GM19035 (cell line): Measurements from ENCODE around the gene TSPAN8.
"Not testable (repeated sequence)": the region's sequence is repeated elsewhere in the genome, so short reads cannot be mapped to it uniquely, and the experiment has no call there.

Source experiments
- ATAC-seq: cut with Tn5 transposase; IDR thresholded peaks from one replicate; pipeline ENCODE4 v1.9.1; 2021; ENCODE audit not compliant: unreplicated experiment

The TSPAN8 gene

DNA sequence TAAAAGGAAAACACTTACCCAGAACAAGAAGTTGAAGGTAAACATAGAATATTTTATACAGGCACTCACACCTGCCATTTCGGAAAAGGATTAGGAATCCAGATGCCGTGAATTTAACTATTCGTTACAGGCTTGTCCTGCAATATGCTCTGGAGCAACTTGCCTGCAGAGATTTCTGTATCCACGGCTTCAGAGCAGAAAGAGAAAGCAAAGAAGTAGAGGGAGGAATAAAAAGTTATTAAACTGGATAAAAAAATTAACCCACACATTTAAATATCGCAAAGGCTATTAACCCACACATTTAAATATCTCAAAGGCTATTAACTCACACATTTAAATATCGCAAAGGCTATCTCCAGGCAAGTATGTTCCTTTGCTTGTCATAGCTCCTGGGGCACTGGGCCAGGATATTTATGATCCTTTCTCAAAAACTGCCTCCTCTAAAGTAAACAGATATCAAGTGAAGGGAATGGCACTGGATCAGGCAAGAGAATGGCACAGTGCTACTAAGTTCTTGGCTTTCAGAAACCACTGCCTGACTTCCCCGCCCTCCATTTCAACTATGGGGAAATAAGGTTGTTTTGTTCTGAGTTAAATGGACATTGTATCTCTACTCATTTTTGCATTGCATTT lies at the start of gene TSPAN8:
TSPAN8 (minus strand) TSS at position 399 of the 633 bp plus-strand sequence; CDS start at position 78, 321 bp downstream.
- ATAC-seq = no peak

DNA sequence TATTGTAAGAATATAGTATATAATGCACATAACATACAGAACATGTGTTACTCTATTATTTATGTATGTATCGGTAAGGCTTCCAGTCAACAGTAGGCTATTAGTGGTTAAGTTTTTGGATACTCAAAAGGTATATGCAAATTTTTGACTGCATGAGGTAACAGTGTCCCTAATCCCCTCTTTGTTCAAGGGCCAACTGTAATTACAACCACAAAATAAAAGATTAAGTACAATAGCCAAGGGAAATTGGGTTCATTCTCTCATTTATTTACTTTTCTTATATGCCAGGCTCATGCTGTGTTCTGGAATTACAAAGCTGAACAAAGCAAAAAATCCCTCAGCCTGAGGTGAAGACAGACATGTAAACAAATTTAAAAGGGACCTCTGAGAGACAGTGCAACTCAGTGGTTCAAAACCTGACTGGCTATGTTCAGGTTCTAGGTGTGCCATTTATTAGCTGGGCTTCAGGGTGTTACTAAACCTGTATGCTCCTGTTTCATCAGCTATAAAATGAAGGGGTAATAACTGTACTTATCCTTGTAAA lies 43.4 kb upstream of the TSPAN8 start:
- ATAC-seq = no peak

DNA sequence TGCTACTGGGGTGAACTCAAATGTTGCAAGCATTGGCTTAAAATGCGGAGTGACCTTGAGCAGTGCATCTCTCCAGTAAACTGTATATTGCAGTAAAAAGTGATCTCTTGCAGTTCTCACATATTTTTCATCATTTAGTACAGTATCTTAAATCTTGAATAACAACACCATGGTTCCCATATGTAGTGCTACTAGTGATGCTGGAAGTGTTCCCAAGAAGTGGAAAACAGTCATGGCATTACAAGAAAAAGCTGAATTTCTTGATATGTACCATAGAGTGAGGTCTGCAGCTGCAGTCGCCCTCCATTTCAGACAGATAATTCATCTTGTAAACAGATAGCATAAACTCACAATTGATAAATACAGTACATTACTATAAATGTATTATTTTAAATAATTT lies 42.9 kb upstream of the TSPAN8 start:
- no peak for ATAC-seq

DNA sequence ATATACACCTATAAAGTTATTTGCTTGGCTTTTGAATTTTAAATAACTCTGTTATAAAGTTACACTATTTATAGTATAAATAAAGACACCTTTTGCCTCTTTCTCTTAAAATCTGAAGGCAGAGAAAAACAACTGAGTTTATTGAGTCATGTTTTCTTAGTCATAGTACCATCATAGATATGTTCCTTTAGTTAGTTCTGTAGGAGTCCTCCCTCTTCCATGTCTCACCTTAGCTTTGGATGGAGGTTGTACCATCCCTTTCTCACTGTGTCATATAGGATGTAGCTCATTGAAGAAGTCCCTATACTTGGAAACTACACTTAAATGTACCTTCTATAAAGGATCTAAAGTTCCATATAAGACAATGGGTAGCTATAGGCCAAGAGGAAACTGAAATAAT lies 39.7 kb upstream of the TSPAN8 start:
- ATAC-seq = no peak

DNA sequence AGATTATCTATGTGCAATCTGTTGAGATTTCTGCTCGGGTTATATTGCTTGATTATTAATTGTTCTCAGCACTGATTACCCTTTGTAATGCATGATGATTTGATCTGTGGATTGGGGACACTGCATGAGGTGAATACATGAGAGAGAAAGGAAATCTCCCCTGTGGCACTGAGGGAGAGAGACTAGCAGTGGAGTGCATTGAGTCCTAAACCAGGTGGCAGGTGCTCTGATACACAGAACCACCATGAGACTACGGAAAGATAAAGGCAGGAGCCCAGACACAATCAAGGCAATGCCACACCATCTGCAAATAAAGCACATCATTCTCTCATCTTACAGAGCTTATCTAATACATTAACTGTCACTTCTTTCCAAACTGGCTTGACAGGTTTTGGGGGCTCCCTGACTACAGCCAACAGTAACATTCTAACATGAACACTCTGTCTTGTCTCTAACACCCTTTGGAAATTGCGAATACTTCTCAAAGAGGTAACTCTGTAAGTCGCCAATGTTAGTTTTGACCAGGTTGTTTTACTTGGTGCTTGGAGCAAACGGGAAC lies 37.6 kb upstream of the TSPAN8 start:
- no peak for ATAC-seq

DNA sequence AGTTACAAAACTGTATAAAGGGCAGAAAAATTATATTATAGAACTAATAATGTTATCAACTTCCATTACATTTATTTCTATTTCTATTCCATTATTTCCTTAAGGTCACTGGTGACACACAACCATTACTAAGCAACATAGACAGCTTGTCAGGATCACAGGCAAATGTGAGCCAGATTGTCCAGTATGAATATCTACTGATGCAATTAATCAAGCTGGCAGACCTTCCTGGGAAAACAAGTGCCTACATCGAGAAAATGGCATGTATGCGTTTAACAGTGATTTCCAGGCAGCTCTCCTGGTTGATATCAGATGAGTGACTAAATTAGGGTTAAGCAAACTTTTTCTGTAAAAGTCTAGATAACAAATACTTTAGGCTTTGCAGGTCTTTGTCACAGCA lies 36.9 kb upstream of the TSPAN8 start:
- ATAC-seq = no peak

DNA sequence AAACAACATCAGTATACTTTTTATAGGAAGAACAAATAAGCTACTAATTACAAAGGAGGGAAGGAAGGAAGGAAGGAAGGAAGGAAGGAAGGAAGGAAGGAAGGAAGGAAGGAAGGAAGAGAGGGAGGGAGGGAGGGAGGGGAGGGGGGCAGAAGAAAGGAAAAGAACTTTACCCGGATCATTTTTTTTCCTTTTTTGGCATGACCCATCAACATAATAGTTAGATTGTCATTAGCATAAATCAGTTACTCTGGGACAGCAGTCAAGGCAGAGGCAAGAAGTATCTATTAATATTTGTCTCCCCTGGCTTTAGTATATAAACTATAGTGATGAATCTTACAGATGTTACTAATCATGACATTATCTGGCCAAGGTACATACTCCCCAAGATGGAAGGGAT lies 35.2 kb upstream of the TSPAN8 start:
- ATAC-seq = no peak

DNA sequence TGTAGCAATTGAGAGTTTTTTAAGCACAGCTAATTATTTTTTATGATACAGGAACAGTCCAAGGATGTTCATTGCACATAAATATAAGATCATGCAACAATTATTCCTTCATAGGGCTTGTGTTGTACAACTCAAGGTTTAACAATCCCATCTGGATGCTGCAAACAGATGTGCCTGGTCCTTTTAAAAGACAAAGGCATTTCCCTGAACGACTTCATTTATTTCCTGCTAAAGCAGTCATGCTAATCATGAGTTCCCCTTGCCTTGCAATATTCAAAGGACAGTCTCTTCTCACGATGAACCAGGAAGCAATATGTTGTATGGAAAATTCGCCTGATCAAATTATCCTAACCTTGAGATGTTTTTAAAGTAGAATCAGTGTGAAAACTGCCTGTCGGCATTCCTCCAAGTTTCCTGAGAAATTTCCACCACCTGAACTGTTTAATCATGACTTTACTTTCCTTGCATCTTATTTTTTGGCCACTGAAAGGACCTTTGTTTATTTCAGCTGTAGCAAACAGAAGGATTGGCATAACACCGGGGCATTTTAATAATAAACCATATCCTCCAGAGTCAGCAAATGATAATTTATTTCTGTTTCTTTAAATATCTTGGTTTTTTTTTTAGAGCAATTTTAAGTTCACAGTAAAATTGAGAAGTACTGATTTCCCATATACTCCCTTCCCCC lies 33.9 kb upstream of the TSPAN8 start:
- no peak for ATAC-seq

DNA sequence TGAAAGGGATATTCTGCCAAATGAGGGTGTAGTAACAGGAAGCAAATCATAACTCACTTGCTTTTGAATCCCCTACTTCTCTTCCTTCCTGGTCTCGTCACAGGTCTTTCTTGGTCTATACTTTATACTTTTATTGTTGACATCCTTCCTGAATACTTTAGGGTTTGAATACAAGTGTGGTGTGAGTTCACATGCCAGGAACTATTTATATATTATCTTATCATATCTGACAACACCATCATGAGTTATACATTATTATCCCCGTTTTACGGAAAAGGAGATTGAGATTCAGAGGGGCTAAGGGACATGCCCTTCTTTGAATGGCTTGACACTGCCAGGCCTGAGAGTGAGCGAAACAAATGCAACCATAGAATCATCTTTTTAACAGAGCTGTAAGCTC lies 33.0 kb upstream of the TSPAN8 start:
- ATAC-seq = no peak

DNA sequence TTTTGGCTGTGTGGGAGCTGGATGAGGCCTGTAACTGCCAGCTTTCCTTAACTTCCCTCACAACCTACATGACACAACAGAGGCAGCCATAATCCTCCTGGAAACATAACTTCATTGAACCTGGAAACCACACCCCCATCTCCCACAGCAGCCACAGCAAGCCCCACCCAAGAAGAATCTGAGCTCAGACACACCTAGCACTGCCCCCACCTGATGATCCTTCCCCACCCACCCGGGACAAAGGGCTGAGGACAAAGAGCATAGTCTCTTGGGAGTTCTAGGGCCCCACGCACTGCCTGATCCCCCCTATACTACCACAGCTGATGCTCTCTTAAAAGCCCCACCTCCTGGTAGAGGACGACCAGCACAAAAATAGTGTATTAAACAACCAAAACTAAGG lies 29.6 kb upstream of the TSPAN8 start:
- no peak for ATAC-seq

DNA sequence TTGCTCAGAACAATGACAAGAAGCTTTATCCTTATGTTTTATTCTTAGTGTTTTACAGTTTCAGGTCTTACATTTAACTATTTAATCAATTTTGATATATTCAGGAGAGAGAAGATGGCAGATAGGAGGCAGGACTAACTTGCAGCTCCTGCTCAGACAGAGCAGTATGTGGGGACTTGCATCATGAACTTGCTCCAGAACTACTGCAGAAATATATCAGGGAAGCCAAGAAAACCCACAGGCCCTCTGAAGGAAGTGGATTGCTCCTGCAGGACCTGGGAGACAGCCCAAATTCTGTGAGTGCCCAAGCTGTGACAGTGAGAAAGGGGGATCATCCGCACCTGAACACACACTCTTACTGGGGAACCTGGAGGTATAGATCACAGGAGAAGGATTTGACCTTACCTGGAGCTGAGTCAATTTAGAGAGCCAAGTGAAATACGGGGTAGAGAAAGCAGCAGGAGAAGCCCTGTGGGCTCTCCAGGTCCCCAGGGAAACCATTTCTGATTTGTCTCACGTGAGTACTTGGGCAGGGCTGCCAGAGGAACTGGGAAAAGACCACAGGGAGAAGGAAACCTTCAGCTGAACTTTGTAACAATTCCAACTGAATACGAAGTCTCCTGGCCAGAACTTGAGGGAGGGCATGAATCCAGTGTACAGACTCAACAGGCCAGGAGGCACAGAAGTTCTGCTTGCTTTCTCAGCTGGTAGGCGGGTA lies 28.9 kb upstream of the TSPAN8 start:
- ATAC-seq = no peak

DNA sequence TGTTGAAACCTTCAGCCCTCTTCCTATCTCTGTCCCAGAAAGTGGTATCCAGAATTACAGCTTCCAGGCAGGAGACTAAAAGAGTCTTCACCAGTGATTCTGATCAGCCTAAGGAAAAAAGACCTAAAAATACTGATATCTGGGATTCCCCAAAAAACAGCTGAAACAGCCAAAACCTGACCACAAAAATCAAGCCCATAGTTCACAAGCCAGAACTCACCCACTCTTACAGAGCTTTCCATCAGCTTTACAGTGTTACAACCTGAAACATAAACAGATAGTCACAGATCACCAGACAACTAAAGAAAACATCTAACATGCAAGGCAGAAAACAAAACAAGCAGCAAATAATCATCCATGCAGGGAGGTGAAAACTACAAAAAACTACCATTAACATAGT lies 26.0 kb upstream of the TSPAN8 start:
- no peak for ATAC-seq

DNA sequence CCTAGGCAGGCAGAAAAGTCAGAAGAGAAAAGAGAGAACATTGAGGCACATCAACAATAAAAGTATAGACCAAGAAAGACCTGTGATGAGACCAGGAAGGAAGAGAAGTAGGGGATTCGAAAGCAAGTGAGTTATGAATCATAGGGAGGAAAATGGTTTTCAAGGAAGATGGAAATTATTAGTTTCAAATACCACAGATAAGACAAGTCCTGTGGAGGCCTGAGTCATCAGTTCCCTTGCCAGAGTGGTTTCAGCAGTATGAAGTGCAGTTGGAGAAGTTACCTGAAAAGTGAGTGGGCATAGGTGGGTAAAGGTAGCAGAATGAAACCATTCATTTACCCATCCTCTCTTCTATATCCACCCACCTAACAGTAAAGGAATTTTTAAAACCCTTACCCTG lies 25.2 kb upstream of the TSPAN8 start:
- ATAC-seq = no peak

DNA sequence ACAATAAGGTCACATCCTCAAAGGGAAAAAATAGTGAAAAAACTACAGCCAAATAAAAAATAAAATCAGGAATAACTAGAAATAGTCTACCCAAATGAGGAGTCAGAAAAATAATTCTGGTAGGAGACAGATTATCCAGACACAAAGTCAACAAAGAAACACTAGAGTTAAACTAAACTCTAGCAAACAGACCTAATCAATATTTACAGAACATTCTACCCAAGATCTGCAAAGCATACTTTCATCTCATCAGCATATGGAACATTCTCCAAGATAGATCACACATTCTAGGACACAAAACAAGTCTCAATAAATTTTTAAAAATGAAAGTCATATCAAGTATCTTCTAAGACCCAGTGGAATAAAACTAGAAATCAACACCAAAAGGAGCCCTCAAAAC lies 20.4 kb upstream of the TSPAN8 start:
- no peak for ATAC-seq

DNA sequence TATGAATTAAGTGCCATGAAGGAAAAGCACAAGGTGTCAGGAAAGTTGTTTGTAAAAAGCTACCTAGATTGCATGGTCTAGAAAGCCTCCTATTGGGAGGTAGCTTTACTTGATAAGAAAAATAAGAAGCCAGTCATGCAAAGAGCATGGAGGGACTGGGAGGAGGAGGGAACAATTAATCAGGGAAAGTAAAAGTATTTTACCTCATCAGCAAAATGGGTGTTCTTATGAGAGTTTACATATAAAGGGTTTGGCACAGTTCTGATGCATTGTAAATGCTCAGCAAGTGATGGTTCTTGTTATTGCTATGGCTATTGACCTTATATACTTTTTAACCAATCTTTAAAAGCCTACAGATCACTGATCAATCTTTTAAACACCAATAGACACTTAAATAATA lies 17.0 kb upstream of the TSPAN8 start:
- ATAC-seq = no peak

DNA sequence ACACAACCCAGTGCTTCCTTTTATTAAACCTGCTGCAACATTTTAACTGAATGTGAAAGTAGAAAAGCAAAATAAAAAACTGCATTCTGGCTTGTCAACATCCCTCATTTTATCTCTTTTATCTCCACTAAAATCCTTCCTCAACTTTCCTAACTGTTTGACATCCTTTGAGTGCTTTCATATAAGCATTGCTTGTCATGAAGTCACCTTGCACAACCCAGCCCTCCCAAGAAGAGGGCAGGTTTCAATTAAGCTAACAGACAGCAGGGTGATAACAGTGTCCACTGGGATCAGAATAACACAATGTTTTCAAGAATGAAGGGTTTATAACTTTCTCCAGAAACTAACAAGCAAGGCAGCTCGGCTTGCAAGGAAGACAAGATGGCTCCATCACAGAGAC lies 16.3 kb upstream of the TSPAN8 start:
- no peak for ATAC-seq

DNA sequence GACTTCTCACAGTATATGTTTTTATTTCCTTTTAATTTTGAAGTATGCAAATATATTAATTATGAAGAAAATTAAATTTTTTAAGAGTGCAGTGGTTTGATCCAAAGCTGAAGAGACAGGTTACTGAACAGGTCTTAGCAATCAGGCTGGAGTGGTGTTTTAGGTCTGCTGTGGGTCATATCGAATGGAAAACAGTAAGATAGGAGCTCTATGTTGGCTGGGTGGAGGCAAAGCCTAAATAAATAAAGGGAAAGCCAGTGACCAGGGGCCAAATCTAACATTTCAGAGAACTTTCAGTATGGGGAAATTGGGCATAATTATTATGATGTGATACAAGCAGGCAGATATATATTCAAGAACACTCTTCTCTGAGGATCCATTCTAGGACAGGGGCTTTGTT lies 12.7 kb upstream of the TSPAN8 start:
- no peak for ATAC-seq

DNA sequence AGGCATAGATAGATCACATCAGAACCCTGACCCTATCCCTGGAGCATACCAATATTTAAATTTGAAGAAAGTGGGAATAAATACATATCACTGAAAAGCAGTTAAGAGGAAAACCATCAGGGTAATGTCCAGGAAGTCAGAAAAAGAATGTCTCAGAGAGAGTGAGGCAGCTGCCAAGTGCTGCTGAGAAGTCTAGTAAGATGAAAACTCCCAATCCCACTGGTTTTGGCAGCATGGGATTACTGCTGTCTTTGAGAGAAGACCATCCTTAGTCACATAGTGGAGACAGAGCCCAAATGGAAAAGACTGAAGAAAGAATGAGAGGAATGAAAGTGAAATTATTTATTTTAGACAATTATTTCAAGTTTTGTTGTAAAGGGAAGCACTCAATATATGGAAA lies 11.5 kb upstream of the TSPAN8 start:
- ATAC-seq = no peak

DNA sequence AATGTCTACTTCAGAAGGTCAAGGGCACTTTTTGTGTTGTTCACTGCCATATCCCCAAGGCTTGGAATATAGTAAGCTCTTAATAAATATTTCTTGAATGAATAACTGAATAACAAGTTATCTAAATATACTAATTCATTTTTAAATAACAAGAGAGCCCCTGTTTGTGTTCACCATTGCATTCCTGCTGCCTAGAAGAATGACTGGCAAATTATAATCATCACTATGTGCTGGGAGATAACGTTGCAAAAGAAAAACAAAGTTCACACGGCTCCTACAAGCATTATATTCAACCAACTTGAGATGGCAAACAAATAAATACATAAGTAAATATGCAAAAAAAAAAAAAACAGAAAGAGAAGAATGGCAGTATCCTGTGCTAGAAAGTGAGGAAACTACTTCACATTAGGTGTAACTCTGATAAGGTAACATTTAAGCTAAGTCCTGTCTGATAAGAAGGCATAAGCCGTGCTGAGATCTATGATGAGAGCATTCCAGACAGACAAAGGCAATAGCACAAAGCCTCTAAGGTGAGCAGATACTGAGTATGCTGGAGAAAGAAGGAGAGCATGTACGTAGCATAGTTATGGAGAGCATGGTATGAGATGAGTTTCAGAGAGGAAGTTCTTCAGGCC lies 9.2 kb upstream of the TSPAN8 start:
- ATAC-seq = no peak

DNA sequence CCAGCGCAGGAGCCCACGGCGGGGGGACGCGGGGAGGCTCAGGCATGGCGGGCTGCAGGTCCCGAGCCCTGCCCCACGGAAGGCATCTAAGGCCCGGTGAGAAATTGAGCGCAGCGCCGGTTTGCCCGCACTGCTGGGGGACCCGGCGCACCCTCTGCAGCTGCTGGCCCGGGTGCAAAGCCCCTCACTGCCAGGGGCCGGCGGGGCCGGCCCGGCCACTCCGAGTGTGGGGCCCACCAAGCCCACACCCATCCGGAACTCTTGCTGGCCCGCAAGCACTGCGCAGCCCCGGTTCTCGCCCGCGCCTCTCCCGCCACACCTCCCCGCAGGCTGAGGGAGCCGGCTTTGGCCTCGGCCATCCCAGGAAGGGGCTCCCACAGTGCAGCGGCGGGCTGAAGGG lies 8.5 kb upstream of the TSPAN8 start:
- ATAC-seq = no peak

DNA sequence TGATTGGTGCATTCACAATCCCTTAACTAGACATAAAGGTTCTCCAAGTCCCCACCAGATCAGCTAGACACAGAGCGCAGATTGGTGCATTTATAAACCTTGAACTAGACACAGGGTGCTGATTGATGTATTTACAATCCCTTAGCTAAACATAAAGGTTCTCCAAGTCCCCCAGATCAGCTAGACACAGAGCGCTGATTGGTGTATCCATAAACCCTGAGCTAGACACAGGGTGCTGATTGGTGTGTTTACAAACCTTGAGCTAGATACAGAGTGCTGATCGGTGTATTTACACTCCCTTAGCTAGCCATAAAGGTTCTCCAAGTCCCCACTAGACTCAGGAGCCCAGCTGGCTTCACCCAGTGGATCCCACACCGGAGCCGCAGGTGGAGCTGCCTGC lies 8.0 kb upstream of the TSPAN8 start:
- not testable (repeated sequence) for ATAC-seq
